A549 (cell line): ENCODE results near the gene HDGF. TPM values are rescaled to one million over a fixed set of nuclear protein-coding genes. Genes with fewer than 3 reads are reported as not detected.

Experiments used
- ATAC-seq, 2 experiments: fragments of 200-7000 bp in 1 of 2; fragments of >200 bp in 1 of 2; cut with Nextera tagmentation in 1 of 2; cut with Tn5 transposase in 1 of 2; 3 replicates each; pipeline versions ENCODE4 v1.8.0 to v1.9.1; 2018 to 2020; ENCODE audit warnings: mild to moderate bottlenecking in 1 of 2, moderate library complexity in 1 of 2
- CTCF ChIA-PET: fragments of 300-600 bp; sonication (Branson Sonifier 250); formaldehyde crosslinking; extraction: SDS; loops from one replicate; lab custom pipeline; 2021; ENCODE audit warnings: antibody characterized with exemption, inconsistent platforms; lab: Yijun Ruan, JAX
- POLR2A ChIA-PET: fragments of 350-600 bp; formaldehyde crosslinking; extraction: SDS; loops from one replicate; lab custom pipeline; 2021; ENCODE audit warnings: antibody characterized with exemption, inconsistent platforms; lab: Yijun Ruan, JAX
- DNase-seq, 2 experiments: peaks; one replicate each; pipeline versions ENCODE4 v3.0.0 to v3.0.0-alpha.2; 2011 to 2016; ENCODE audit warnings: low read depth in 1 of 2, low spot score in 1 of 2
- FAIRE-seq: peaks from 2 replicates; lab custom pipeline; 2011; peaks lifted over from hg19 to GRCh38; lab: Jason Lieb, UNC
- H3K27ac ChIP-seq, 2 experiments: fragments of >200 bp; sonication (Bioruptor Twin); formaldehyde crosslinking; 3 replicates each; pipeline ENCODE4 v1.5.1; 2016 to 2017
- H3K4me1 ChIP-seq: fragments of >200 bp; sonication (Bioruptor Twin); formaldehyde crosslinking; 3 replicates; pipeline ENCODE4 v1.6.1; 2016
- H3K4me2 ChIP-seq: fragments of >200 bp; sonication (Bioruptor Twin); formaldehyde crosslinking; 3 replicates; pipeline ENCODE4 v1.6.1; 2016
- H3K4me3 ChIP-seq: fragments of >200 bp; sonication (Bioruptor Twin); formaldehyde crosslinking; 3 replicates; pipeline ENCODE4 v1.5.1; 2016
- H3K9me3 ChIP-seq: fragments of >200 bp; sonication (Bioruptor Twin); formaldehyde crosslinking; 3 replicates; pipeline ENCODE4 v1.6.1; 2016
- BHLHE40 ChIP-seq: IDR thresholded peaks from 2 replicates; pipeline ENCODE4 v1.6.1; 2012; ENCODE audit warnings: low read depth, low read length, inconsistent platforms
- CEBPB ChIP-seq, 2 experiments: fragments of >200 bp in 1 of 2; sonication (Bioruptor Twin) in 1 of 2; formaldehyde crosslinking in 1 of 2; IDR thresholded peaks; 2 replicates each; pipeline ENCODE4 v1.6.1; 2012 to 2016
- CHD2 ChIP-seq: fragments of 150-350 bp; IDR thresholded peaks from 2 replicates; pipeline ENCODE4 v1.6.1; 2014; ENCODE audit warnings: low read length; ENCODE audit not compliant: partially characterized antibody
- FOSB ChIP-seq: fragments of 250-450 bp; sonication (Bioruptor Pico); IDR thresholded peaks from 2 replicates; pipeline ENCODE4 v1.5.0; 2020; ENCODE audit warnings: mild to moderate bottlenecking, moderate library complexity
- FOSL2 ChIP-seq, 2 experiments: fragments of 450-650 bp in 1 of 2; fragments of >200 bp in 1 of 2; sonication (Bioruptor Twin) in 1 of 2; formaldehyde crosslinking; IDR thresholded peaks; 2 replicates each; pipeline versions ENCODE4 v1.5.0 to v1.6.1; 2016 to 2020; ENCODE audit warnings: mild to moderate bottlenecking in 1 of 2, moderate library complexity in 1 of 2
- FOXS1 ChIP-seq: fragments of 250-450 bp; sonication (Bioruptor Pico); IDR thresholded peaks from 2 replicates; pipeline ENCODE4 v1.5.0; 2020; ENCODE audit warnings: mild to moderate bottlenecking, moderate library complexity
- GATA3 ChIP-seq: IDR thresholded peaks from 2 replicates; pipeline ENCODE4 v1.6.1; 2012; ENCODE audit warnings: borderline replicate concordance
- HOXA7 ChIP-seq: fragments of 250-450 bp; sonication (Bioruptor Pico); IDR thresholded peaks from 2 replicates; pipeline ENCODE4 v1.5.0; 2020; ENCODE audit warnings: mild to moderate bottlenecking, moderate library complexity
- KDM1A ChIP-seq: fragments of 200-600 bp; sonication (generic); IDR thresholded peaks from 2 replicates; pipeline ENCODE4 v1.6.1; 2016; ENCODE audit warnings: low read depth, mild to moderate bottlenecking
- MAFK ChIP-seq: fragments of 450-650 bp; IDR thresholded peaks from 2 replicates; pipeline ENCODE4 v1.6.1; 2014; ENCODE audit not compliant: partially characterized antibody
- PHF8 ChIP-seq: fragments of 200-600 bp; sonication (generic); IDR thresholded peaks from 2 replicates; pipeline ENCODE4 v1.6.1; 2016; ENCODE audit warnings: low read depth, mild to moderate bottlenecking, antibody characterized with exemption, moderate library complexity, borderline replicate concordance
- POLR2AphosphoS2 ChIP-seq: conservative IDR thresholded peaks from 2 replicates; pipeline ENCODE4 v1.6.1; 2012; ENCODE audit warnings: low read length, improper control_type of control experiment, inconsistent platforms
- RAD21 ChIP-seq, 2 experiments: fragments of >200 bp in 1 of 2; sonication (Bioruptor Twin) in 1 of 2; formaldehyde crosslinking in 1 of 2; IDR thresholded peaks in 1 of 2; conservative IDR thresholded peaks in 1 of 2; 2 replicates in 1 of 2; 3 replicates in 1 of 2; pipeline ENCODE4 v1.6.1; 2012 to 2018; ENCODE audit warnings: inconsistent platforms in 1 of 2
- RNF2 ChIP-seq: fragments of 200-600 bp; sonication (generic); IDR thresholded peaks from 2 replicates; pipeline ENCODE4 v1.6.1; 2016; ENCODE audit warnings: low read depth, mild to moderate bottlenecking, antibody characterized with exemption, moderate library complexity, borderline replicate concordance
- SMC3 ChIP-seq: fragments of >200 bp; sonication (Bioruptor Twin); formaldehyde crosslinking; IDR thresholded peaks from 3 replicates; pipeline ENCODE4 v1.6.1; 2018; ENCODE audit warnings: inconsistent platforms
- TFCP2L1 ChIP-seq: fragments of 250-450 bp; sonication (Bioruptor Pico); IDR thresholded peaks from 2 replicates; pipeline ENCODE4 v1.5.0; 2021; ENCODE audit warnings: mild to moderate bottlenecking
- TP53 ChIP-seq: fragments of 250-450 bp; sonication (Bioruptor Pico); IDR thresholded peaks from 2 replicates; pipeline ENCODE4 v1.5.0; 2021; ENCODE audit warnings: mild to moderate bottlenecking, moderate library complexity
- ZC3H11A ChIP-seq: fragments of 450-650 bp; IDR thresholded peaks from 2 replicates; pipeline ENCODE4 v1.6.1; 2014; ENCODE audit warnings: antibody characterized with exemption, mild to moderate bottlenecking
- ZNF302 ChIP-seq: fragments of 250-450 bp; sonication (Bioruptor Pico); IDR thresholded peaks from 2 replicates; pipeline ENCODE4 v1.9.0; 2021; ENCODE audit warnings: inconsistent platforms, mild to moderate bottlenecking, moderate library complexity
- WGBS: methylation state at CpG from one replicate; pipeline ENCODE4 v1.1.6; 2017; ENCODE audit errors: missing lambda C conversion rate; 5-methylcytosine and 5-hydroxymethylcytosine counted together
- polyA plus RNA-seq, 4 experiments: library from polyadenylated mRNA; depleted of rRNA in 3 of 4; stranded (reverse); fragments of >200 nt; fragmentation: RNase III in 1 of 4; extraction: RNeasy Plus Mini Kit Qiagen cat#74134 plus additional on column Dnase treatment in 1 of 4; gene quantifications; 2 replicates in 3 of 4; 3 replicates in 1 of 4; pipeline ENCODE4 v1.2.3, GENCODE V29; 2011 to 2017
- TF ChIP-seq, protein P1 (sequence below): IDR thresholded peaks from 2 replicates; pipeline ENCODE4 v1.6.1; 2012
- TF ChIP-seq, protein P2 (sequence below): fragments of 200-600 bp; sonication (generic); IDR thresholded peaks from 2 replicates; pipeline ENCODE4 v1.6.1; 2016; ENCODE audit warnings: antibody characterized with exemption, mild to moderate bottlenecking, moderate library complexity
- TF ChIP-seq, protein P3 (sequence below): fragments of >200 bp; sonication (Bioruptor Twin); formaldehyde crosslinking; IDR thresholded peaks from 2 replicates; pipeline ENCODE4 v1.6.1; 2016
- TF ChIP-seq, protein P4 (sequence below): fragments of 250-450 bp; sonication (Bioruptor Pico); IDR thresholded peaks from 2 replicates; pipeline ENCODE4 v1.5.0; 2020; ENCODE audit warnings: low read depth, mild to moderate bottlenecking, moderate library complexity

Gene HDGF
- polyA plus RNA-seq, 2 of the 4 experiments (the other 2 are of a cell fraction) = 299 to 428 TPM

DNA sequence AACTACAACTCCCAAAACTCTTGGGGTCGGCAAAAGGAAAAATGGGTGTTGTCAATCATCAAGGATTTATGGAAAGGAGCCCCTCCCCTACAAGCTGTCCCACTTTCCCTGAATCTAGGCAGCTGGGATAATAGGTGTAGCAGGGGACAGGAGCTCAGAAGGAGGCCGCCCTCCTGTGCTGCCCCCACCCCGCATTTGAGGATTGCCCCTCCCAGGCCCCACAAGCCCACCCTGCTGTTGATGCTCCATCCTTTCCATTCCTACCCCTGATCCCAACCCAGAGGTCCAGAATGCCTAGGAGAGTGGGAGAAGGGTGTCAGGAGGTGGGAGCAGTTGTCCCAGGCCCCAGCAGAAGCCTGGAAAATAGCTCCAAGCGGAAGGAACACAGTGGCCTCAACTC lies 8.7 kb downstream of the HDGF start:
- DNase-seq (no peak), FAIRE-seq (no peak), ATAC-seq (no peak)
- H3K4me3 ChIP-seq = no peak overlapping the region
- WGBS = 94% methylated on average over 4 of the region's 4 CpGs
- TF ChIP-seq CHD2 = no peak
- no peak for TF ChIP-seq GATA3
- CTCF ChIA-PET = interaction anchor here (0.6 to 10.5 kb wide), 5 partner anchors 9 to 1486 kb away, joined by 3 to 130 read pairs (median 3); partner anchors contain the start of genes HDGF, ISG20L2 and METTL25B
- no peak overlapping the region for H3K4me2 ChIP-seq
- H3K4me1 ChIP-seq = peaks cover 40% of the 10 kb centered on the region
- H3K27ac ChIP-seq = peak overlapping the region in 1 of 2 experiments; percentile 12; a peak in 2 of 6 replicates
- H3K9me3 ChIP-seq = no peaks in the 10 kb centered on the region
- POLR2A ChIA-PET = interaction anchor here (1.7 to 3.5 kb wide), 2 partner anchors 9 to 15 kb away, joined by 7 to 50 read pairs; partner anchors contain the start of genes HDGF, ISG20L2 and METTL25B

DNA sequence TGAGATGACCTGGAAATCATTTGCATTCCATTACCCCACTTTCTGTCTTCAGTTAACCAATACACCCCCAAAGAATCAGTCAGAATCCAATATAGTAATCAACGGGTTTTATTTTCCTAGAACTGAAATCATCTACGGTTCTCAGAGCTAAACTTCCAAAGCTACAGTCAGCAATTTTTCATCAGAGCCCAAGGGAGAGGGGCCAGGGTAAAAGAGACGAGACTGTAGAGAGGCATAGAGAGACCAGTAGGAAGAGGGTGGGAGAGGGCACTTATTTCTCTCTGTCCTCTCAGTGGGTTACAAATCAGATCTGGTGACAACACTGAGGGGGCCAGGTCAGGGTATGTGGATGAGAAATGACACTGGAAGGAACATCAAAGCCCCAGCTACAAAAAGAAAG lies 9.5 kb downstream of the HDGF start:
- H3K9me3 ChIP-seq = no peaks in the 10 kb centered on the region
- CTCF ChIA-PET = interaction anchor here (0.7 to 10.5 kb wide), 3 partner anchors 16 to 52 kb away, joined by 3 to 130 read pairs (median 3); partner anchors contain the start of genes ISG20L2 and METTL25B
- DNase-seq (no peak), FAIRE-seq (no peak), ATAC-seq (no peak)
- POLR2A ChIA-PET = interaction anchor here (3.5 kb wide), 1 partner anchor 10 kb away, joined by 50 read pairs; the partner anchor contains the start of gene HDGF
- TF ChIP-seq FOXS1 (CRISPR knock-in tag) = no peak
- peak; percentile 60 for TF ChIP-seq MAFK
- TF ChIP-seq, protein P1, sequence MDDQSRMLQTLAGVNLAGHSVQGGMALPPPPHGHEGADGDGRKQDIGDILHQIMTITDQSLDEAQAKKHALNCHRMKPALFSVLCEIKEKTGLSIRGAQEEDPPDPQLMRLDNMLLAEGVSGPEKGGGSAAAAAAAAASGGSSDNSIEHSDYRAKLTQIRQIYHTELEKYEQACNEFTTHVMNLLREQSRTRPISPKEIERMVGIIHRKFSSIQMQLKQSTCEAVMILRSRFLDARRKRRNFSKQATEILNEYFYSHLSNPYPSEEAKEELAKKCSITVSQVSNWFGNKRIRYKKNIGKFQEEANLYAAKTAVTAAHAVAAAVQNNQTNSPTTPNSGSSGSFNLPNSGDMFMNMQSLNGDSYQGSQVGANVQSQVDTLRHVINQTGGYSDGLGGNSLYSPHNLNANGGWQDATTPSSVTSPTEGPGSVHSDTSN = no peak
- TF ChIP-seq ZC3H11A = no peak
- no peak for TF ChIP-seq RNF2
- TF ChIP-seq CHD2 = no peak
- TF ChIP-seq, protein P2, sequence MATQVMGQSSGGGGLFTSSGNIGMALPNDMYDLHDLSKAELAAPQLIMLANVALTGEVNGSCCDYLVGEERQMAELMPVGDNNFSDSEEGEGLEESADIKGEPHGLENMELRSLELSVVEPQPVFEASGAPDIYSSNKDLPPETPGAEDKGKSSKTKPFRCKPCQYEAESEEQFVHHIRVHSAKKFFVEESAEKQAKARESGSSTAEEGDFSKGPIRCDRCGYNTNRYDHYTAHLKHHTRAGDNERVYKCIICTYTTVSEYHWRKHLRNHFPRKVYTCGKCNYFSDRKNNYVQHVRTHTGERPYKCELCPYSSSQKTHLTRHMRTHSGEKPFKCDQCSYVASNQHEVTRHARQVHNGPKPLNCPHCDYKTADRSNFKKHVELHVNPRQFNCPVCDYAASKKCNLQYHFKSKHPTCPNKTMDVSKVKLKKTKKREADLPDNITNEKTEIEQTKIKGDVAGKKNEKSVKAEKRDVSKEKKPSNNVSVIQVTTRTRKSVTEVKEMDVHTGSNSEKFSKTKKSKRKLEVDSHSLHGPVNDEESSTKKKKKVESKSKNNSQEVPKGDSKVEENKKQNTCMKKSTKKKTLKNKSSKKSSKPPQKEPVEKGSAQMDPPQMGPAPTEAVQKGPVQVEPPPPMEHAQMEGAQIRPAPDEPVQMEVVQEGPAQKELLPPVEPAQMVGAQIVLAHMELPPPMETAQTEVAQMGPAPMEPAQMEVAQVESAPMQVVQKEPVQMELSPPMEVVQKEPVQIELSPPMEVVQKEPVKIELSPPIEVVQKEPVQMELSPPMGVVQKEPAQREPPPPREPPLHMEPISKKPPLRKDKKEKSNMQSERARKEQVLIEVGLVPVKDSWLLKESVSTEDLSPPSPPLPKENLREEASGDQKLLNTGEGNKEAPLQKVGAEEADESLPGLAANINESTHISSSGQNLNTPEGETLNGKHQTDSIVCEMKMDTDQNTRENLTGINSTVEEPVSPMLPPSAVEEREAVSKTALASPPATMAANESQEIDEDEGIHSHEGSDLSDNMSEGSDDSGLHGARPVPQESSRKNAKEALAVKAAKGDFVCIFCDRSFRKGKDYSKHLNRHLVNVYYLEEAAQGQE = no peak
- TF ChIP-seq BHLHE40 = no peak
- H3K4me1 ChIP-seq = peaks cover 35% of the 10 kb centered on the region
- H3K27ac ChIP-seq = peak overlapping the region in 1 of 2 experiments; percentile 86; a peak in 4 of 6 replicates
- H3K4me3 ChIP-seq = no peak overlapping the region
- peak overlapping the region; percentile 76 for H3K4me2 ChIP-seq
- whole genome bisulfite sequencing = 81% methylated on average over 3 of the region's 3 CpGs

DNA sequence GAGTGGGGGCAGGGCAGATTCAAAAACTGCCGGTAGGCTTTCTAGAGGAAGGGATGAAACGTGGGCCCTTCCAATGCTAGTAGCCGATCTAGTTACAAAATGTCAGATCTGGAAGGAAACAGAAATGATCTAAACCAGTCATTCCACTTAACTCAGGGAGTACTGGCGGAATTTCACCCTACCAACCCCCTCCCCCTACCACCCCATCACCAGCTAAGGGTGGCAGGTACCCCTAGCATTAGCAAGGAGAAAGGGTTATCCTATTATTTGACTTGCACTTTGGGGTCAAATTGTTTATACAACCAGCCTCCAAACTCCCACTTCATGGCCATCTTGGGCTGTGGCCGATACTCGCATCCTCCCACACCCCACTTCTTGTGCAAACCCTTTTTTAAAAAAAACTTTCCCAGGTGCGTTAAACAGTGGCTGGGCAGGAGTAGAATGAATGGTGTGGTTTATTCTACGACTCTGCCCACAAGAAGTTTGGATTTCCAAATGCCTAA lies 9.9 kb downstream of the HDGF start:
- ChIA-PET CTCF (interaction anchor here (1.0 to 10.5 kb wide), 8 partner anchors 11 to 149 kb away, joined by 3 to 130 read pairs (median 4); partner anchors contain the start of genes ISG20L2, METTL25B and PRCC), POLR2A (interaction anchor here (1.0 to 3.5 kb wide), 7 partner anchors 10 to 118 kb away, joined by 4 to 90 read pairs (median 21); partner anchors contain the start of genes HDGF, ISG20L2, METTL25B and PRCC)
- WGBS = 51% methylated on average over 8 of the region's 8 CpGs
- Histone ChIP-seq H3K9me3 (no peaks in the 10 kb centered on the region), H3K27ac (peak overlapping the region; percentile 74 to 86), H3K4me3 (peak overlapping the region; percentile 19; the same call in 2 of the 3 replicates), H3K4me1 (peaks cover 35% of the 10 kb centered on the region), H3K4me2 (peak overlapping the region; percentile 76)
- ATAC-seq = no peak
- DNase-seq = no peak
- no peak for FAIRE-seq
- TF ChIP-seq SMC3 (no peak; the same call in 2 of the 3 replicates), FOSL2 (IDR thresholded peaks at IDR 0.05) (no peak), FOSL2 (CRISPR knock-in tag; IDR thresholded peaks at IDR 0.05) (no peak), TFCP2L1 (CRISPR knock-in tag) (0 out of 2 replicates have a peak, but pooled peaks have one; percentile 51), FOSB (no peak), RAD21 (conservative IDR thresholded peaks at IDR 0.05 in 1 of 2, IDR thresholded peaks at IDR 0.05 in 1 of 2) (no peak), HOXA7 (CRISPR knock-in tag) (peak; percentile 71; the same call in 1 of the 2 replicates), ZNF302 (CRISPR knock-in tag) (no peak), KDM1A (no peak), BHLHE40 (no peak), PHF8 (no peak), TP53 (CRISPR knock-in tag) (no peak), CEBPB (IDR thresholded peaks at IDR 0.05) (no peak), POLR2AphosphoS2 (no peak; the same call in 1 of the 2 replicates)
- TF ChIP-seq, protein P1 = no peak
- TF ChIP-seq, protein P3, sequence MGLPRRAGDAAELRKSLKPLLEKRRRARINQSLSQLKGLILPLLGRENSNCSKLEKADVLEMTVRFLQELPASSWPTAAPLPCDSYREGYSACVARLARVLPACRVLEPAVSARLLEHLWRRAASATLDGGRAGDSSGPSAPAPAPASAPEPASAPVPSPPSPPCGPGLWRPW = no peak
- TF ChIP-seq, protein P4, sequence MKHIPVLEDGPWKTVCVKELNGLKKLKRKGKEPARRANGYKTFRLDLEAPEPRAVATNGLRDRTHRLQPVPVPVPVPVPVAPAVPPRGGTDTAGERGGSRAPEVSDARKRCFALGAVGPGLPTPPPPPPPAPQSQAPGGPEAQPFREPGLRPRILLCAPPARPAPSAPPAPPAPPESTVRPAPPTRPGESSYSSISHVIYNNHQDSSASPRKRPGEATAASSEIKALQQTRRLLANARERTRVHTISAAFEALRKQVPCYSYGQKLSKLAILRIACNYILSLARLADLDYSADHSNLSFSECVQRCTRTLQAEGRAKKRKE (CRISPR knock-in tag) = no peak
